Fibroblast of skin of scalp (primary cell): Measurements from ENCODE around the gene TBCE.

ENCODE experiments used
- DNase-seq: peaks from one replicate; pipeline ENCODE4 v3.0.0-alpha.2; 2013

TBCE gene

GRCh38 chr1:235411489-235412486, 44.6 kb downstream of the TBCE start:
- DNase-seq = no peak

- DNase-seq = peak; percentile 81
Observed at GRCh38 chr1:235415008-235415904, 48.0 kb downstream of the TBCE start.

- peak; percentile 44 for DNase-seq
Observed at GRCh38 chr1:235416662-235417049, 49.4 kb downstream of the TBCE start.

DNA sequence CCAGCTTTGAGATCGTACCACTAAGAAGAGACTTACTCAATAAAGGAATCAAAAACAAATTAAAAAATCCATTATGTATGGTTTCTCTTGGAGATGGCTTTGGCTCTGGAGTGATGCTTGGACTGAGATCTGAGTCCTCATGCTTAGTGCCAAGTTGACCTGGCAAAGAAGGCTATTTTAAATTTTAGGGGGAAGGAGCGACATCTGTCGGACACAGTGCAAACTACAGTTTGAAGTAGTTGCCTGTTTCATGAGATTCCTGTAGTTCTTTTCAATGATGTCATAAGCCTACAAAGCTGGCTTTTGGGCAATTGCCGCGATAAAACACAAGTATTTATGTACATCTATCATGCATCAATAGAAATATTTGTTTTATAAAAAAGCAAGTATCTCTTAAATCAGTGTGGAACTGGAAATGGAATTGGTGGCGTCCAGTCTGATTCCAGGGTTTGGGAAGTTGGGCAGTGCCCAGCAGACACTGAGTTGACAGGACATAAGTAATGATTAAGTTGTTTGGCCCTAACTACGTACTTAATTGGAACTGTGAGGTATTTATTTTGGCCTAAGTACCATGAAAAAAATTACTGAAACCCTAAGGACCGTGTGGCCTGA, 50.0 kb downstream of the TBCE start:
- peak; percentile 79 for DNase-seq

GRCh38 chr1:235421751-235422150, 54.5 kb downstream of the TBCE start:
- no peak for DNase-seq

DNA sequence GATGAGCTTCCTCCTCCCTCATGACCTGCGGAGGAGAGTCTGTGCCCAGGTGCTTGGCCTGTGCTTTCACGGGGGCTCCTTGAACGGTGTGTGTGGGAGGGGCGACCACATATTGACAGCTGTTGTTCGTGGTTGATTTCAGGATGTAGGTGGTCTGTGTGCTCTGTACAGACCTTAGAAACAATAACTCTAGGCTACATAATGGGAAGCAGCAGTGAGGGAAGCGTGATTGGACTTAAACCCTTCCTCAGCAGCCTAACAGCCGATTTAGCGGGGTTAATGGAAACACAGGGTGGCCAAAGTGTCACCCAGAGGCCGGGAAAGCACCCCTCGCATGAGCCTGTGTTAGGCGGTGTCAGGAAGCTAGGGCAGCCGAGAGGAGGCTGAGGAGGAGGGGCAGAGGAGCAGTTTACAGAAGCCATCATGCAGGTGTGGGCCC, 56.0 kb downstream of the TBCE start:
- no peak for DNase-seq

GRCh38 chr1:235424092-235424491, 56.9 kb downstream of the TBCE start:
- DNase-seq = no peak

- DNase-seq = no peak
Observed at GRCh38 chr1:235425357-235425756, 58.1 kb downstream of the TBCE start.

DNA sequence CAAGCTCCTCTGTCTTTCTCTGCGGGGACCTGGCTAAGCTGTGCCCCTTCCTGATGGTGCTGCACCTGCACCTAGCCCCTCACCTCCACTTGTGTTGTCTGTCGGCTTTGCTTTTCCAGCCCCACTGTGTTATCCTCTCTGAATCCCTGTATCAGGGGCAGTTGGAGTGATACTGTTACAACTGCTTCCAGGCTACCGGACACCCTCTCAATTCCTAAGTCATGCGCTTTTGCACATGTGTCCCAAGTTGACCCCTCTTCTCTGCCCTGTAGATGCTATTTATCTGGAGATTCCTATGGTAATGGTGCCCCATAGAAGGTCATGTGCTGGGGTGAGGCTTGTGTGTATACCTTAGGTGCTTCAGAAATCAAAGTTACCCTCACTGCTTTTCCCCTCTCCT, 58.9 kb downstream of the TBCE start:
- DNase-seq = no peak

GRCh38 chr1:235426680-235427079, 59.5 kb downstream of the TBCE start:
- DNase-seq = no peak

- no peak for DNase-seq
Observed at GRCh38 chr1:235427447-235427846, 60.2 kb downstream of the TBCE start.

GRCh38 chr1:235429143-235429542, 61.9 kb downstream of the TBCE start:
- DNase-seq = no peak

- peak; percentile 36 for DNase-seq
Observed at GRCh38 chr1:235430991-235431390, 63.8 kb downstream of the TBCE start.

DNA sequence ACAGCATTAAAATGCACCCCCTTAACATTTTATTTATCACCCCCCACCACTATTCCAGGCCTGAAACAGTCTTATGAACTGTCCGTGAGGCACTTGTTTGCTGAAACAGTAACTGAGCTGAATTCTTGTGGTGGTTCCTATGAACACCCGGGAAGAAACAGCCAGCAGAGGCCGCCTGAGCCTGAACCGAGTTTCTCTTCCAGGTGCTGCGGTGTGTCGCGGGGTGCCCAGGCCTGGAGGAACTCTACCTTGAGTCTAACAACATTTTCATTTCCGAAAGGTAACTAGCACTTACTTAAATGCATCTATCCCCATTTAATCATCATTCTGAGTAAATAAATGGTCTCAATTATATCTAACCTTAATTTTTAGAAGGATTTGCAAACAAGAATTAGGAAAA, 66.8 kb downstream of the TBCE start:
- no peak for DNase-seq

DNA sequence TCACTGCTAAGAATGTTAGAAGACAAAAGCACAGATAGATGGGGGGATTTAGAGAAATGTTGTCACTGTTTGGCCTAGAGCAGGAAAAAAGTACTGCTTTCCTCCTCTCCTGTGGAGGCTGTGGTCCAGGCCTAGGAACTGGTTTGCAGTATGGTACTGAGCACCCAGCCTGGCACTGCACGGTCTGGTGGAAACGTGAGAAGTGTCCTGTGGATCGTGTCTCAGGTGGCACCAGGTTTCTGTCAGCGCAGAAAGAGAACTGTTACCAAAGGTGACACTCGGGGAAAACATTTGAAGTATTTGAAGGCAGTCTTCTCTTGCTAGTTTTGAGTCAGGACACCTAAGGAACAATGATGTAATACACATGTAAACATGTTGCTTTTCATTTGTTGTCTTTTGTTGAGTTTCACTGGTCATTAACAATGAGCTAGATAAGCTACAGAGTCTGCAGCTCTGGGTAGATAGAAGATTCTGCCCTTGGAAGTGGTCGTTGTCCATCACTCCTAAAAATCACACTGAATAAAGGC, 74.0 kb downstream of the TBCE start:
- no peak for DNase-seq

DNA sequence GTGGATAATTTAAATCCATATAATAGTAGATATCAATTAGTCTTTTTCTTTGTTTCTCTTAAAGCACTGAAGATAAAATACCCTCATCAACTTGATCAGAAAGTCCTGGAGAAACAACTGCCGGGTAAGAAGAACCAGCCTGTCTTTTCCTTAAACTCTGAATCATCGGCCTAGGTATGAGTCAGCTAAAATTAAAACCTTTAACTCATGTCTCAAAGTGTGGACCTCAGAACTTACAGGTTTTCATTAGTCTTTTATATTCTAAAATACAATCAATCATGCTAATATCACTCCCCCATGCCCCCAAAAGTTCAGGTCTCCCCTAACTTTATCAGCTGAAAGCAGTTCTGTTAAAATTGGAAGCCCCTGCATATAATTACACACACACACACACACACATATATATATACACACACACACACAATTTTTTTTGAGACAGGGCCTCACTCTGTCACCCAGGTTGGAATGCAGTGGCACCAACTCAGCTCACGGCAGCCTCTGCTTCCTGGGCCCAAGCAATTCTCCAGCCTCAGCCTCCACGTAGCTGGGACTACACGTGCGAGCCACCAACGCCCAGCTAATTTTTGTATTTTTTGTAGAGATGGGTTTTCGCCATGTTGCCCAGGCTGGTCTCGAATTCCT, 75.7 kb downstream of the TBCE start:
- DNase-seq = peak; percentile 72

DNA sequence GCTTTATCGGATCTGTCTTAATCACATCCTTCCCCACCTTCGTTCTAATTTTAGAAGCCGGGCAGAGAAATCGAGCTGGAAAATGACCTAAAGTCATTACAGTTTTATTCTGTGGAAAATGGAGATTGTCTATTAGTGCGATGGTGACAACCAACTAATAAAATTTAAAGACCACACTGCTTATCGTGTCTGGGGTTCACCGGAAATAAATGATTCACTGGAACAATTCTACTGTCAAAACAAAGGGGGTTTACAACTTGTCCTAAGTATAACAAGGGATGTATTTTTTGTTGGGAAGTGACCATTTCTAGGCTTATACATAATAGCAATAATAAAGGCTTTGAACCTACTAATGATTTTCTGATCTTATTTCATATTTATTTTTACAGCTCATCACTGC, 81.4 kb downstream of the TBCE start:
- DNase-seq = no peak

GRCh38 chr1:235450433-235450832, 83.2 kb downstream of the TBCE start:
- DNase-seq = no peak

- DNase-seq = no peak
Observed at GRCh38 chr1:235450886-235451483, 83.8 kb downstream of the TBCE start.

GRCh38 chr1:235454021-235454420, 86.8 kb downstream of the TBCE start:
- no peak for DNase-seq

- no peak for DNase-seq
Observed at GRCh38 chr1:235455097-235455496, 87.9 kb downstream of the TBCE start.

DNA sequence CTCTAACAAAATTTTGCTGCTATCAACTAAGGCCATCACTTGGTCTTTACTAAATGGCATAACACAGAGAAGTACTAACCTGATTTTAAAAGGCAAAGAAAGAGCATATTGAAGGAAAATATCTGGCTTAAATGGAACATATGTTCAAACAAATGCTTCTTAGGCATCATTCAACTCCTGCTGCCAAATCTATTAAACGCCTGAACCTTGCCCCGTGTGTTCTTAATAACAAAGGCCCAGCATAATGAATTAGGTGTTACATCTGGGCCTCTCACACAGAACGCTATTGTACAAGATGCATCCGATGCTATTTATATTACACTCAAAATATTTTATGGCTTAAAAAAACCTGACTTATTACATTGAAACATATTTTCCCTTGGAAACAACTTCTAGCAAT, 88.6 kb downstream of the TBCE start:
- no peak for DNase-seq
